H1 (cell line): Measurements from ENCODE around the gene S100A13. TPM values are rescaled to one million over a fixed set of nuclear protein-coding genes. Genes with fewer than 3 reads are reported as not detected.
A peak's percentile ranks its signal among the peaks of the same experiment; 100 is the strongest.

Experiments
- CTCF ChIA-PET: fragments of 300-600 bp; sonication (Branson Sonifier 250); formaldehyde crosslinking; loops from one replicate; lab custom pipeline; 2021; ENCODE audit not compliant: partially characterized antibody; lab: Charles Lee
- POLR2A ChIA-PET: fragments of 300-600 bp; sonication (Branson Sonifier 250); formaldehyde crosslinking; loops from one replicate; lab custom pipeline; 2021; ENCODE audit warnings: inconsistent platforms; ENCODE audit not compliant: partially characterized antibody; lab: Charles Lee
- DNase-seq, 2 experiments: peaks; one replicate each; pipeline versions ENCODE4 v3.0.0 to v3.0.0-alpha.2; 2010 to 2022; ENCODE audit warnings: low spot score in 2 of 2, low read depth in 1 of 2, mixed read lengths in 1 of 2
- FAIRE-seq: peaks from 2 replicates; lab custom pipeline; 2011; peaks lifted over from hg19 to GRCh38; lab: Jason Lieb, UNC
- H2AFZ ChIP-seq: 2 replicates; pipeline ENCODE4 v1.8.1; 2012; ENCODE audit warnings: low read length, inconsistent platforms
- H2AK5ac ChIP-seq: 2 replicates; pipeline ENCODE4 v1.6.1; 2013; ENCODE audit warnings: low read depth, low read length
- H2BK120ac ChIP-seq: replicated peaks from 2 replicates; pipeline ENCODE3; 2013; ENCODE audit warnings: low read depth, low read length, inconsistent platforms
- H2BK12ac ChIP-seq: 2 replicates; pipeline ENCODE4 v1.6.1; 2013; ENCODE audit warnings: low read depth, low read length
- H2BK15ac ChIP-seq: 2 replicates; pipeline ENCODE4 v1.6.1; 2013; ENCODE audit warnings: low read length
- H2BK20ac ChIP-seq: 2 replicates; pipeline ENCODE4 v1.6.1; 2013; ENCODE audit warnings: low read length
- H2BK5ac ChIP-seq: 2 replicates; pipeline ENCODE4 v1.6.1; 2013; ENCODE audit warnings: low read depth, low read length
- H3K14ac ChIP-seq: 2 replicates; pipeline ENCODE4 v1.6.1; 2013; ENCODE audit warnings: inconsistent platforms; ENCODE audit not compliant: insufficient read length
- H3K18ac ChIP-seq: 2 replicates; pipeline ENCODE4 v1.6.1; 2013; ENCODE audit warnings: low read length; ENCODE audit errors: extremely low read depth
- H3K23ac ChIP-seq: 2 replicates; pipeline ENCODE4 v1.6.1; 2013; ENCODE audit warnings: inconsistent platforms; ENCODE audit not compliant: insufficient read length
- H3K23me2 ChIP-seq: 2 replicates; pipeline ENCODE4 v1.6.1; 2013; ENCODE audit warnings: low read depth, low read length
- H3K27ac ChIP-seq: 2 replicates; pipeline ENCODE4 v1.6.1; 2011; ENCODE audit warnings: low read depth, low read length, inconsistent platforms
- H3K27me3 ChIP-seq, 4 experiments: replicated peaks in 1 of 4; 1 replicate in 1 of 4; 2 replicates in 3 of 4; pipeline versions ENCODE4 v1.6.1 to v1.8.1; 2011 to 2013; ENCODE audit warnings: low read length in 3 of 4, mild to moderate bottlenecking in 3 of 4, inconsistent platforms in 2 of 4, mixed read lengths in 2 of 4, moderate library complexity in 1 of 4; ENCODE audit not compliant: control insufficient read depth in 3 of 4, insufficient read depth in 3 of 4; ENCODE audit errors: extremely low read depth in 1 of 4
- H3K36me3 ChIP-seq, 4 experiments: 2 replicates each; pipeline versions ENCODE4 v1.6.1 to v1.8.1; 2011 to 2013; ENCODE audit warnings: mild to moderate bottlenecking in 4 of 4, low read length in 3 of 4, moderate library complexity in 2 of 4, control low read depth in 1 of 4, inconsistent platforms in 1 of 4; ENCODE audit not compliant: insufficient read depth in 4 of 4, control insufficient read depth in 2 of 4
- H3K4ac ChIP-seq: replicated peaks from 2 replicates; pipeline ENCODE3; 2013; ENCODE audit warnings: low read length, low read depth, mixed read lengths, inconsistent platforms; ENCODE audit not compliant: insufficient read length
- H3K4me1 ChIP-seq, 4 experiments: replicated peaks in 1 of 4; 1 replicate in 1 of 4; 2 replicates in 3 of 4; pipeline versions ENCODE4 v1.6.1 to v1.8.1; 2011 to 2013; ENCODE audit warnings: low read length in 3 of 4, inconsistent platforms in 2 of 4, mixed read lengths in 1 of 4; ENCODE audit not compliant: insufficient read depth in 4 of 4, control insufficient read depth in 3 of 4
- H3K4me2 ChIP-seq, 2 experiments: 2 replicates each; pipeline versions ENCODE4 v1.6.1 to v1.8.1; 2011 to 2013; ENCODE audit warnings: low read depth in 2 of 2, low read length in 2 of 2, control low read depth in 1 of 2, inconsistent platforms in 1 of 2, mild to moderate bottlenecking in 1 of 2; ENCODE audit not compliant: insufficient read depth in 1 of 2
- H3K4me3 ChIP-seq, 4 experiments: fragments of 200-600, 300-600 bp in 1 of 4; sonication (generic), shearing (Covaris generic), sonication (Bioruptor Twin) in 1 of 4; 2 replicates each; pipeline versions ENCODE4 v1.5.1 to v1.8.1; 2011 to 2016; ENCODE audit warnings: low read length in 4 of 4, low read depth in 3 of 4, control low read depth in 2 of 4, inconsistent platforms in 2 of 4, mild to moderate bottlenecking in 2 of 4, mixed read lengths in 1 of 4, moderate library complexity in 1 of 4; ENCODE audit not compliant: insufficient read depth in 2 of 4; ENCODE audit errors: extremely low read depth in 1 of 4
- H3K56ac ChIP-seq: replicated peaks from 2 replicates; pipeline ENCODE3; 2013; ENCODE audit warnings: low read depth, mild to moderate bottlenecking, mixed read lengths, low read length, inconsistent platforms; ENCODE audit not compliant: insufficient read length
- H3K79me1 ChIP-seq: 2 replicates; pipeline ENCODE4 v1.6.1; 2013; ENCODE audit warnings: low read depth, low read length, control low read depth
- H3K79me2 ChIP-seq, 2 experiments: 2 replicates each; pipeline versions ENCODE4 v1.6.1 to v1.8.1; 2012 to 2013; ENCODE audit warnings: low read length in 2 of 2, mild to moderate bottlenecking in 2 of 2, inconsistent platforms in 1 of 2; ENCODE audit not compliant: insufficient read depth in 2 of 2, control insufficient read depth in 1 of 2
- H3K9ac ChIP-seq, 4 experiments: replicated peaks in 1 of 4; 1 replicate in 1 of 4; 2 replicates in 3 of 4; pipeline versions ENCODE4 v1.6.1 to v1.8.1; 2011 to 2013; ENCODE audit warnings: low read depth in 3 of 4, low read length in 3 of 4, control low read depth in 2 of 4, mild to moderate bottlenecking in 2 of 4, moderate library complexity in 2 of 4, inconsistent platforms in 1 of 4; ENCODE audit errors: extremely low read depth in 1 of 4
- H3K9me3 ChIP-seq, 2 experiments: 2 replicates each; pipeline versions ENCODE4 v1.6.1 to v1.8.1; 2012 to 2013; ENCODE audit warnings: mild to moderate bottlenecking in 2 of 2, moderate library complexity in 2 of 2, control low read depth in 1 of 2, inconsistent platforms in 1 of 2, low read depth in 1 of 2, low read length in 1 of 2, mixed read lengths in 1 of 2; ENCODE audit not compliant: insufficient read depth in 2 of 2
- H4K20me1 ChIP-seq, 2 experiments: replicated peaks in 1 of 2; 2 replicates each; pipeline versions ENCODE3 to v1.8.1; 2011 to 2013; ENCODE audit warnings: inconsistent platforms in 2 of 2, low read length in 2 of 2, mild to moderate bottlenecking in 1 of 2; ENCODE audit not compliant: insufficient read depth in 2 of 2, control insufficient read depth in 1 of 2
- H4K5ac ChIP-seq: 2 replicates; pipeline ENCODE4 v1.6.1; 2013; ENCODE audit warnings: low read length, low read depth, mixed read lengths, inconsistent platforms; ENCODE audit not compliant: insufficient read length
- H4K8ac ChIP-seq: 2 replicates; pipeline ENCODE4 v1.8.0; 2013; ENCODE audit warnings: mild to moderate bottlenecking, moderate library complexity, low read length, inconsistent platforms; ENCODE audit not compliant: insufficient read depth; ENCODE audit errors: extremely low read depth
- H4K91ac ChIP-seq: replicated peaks from 2 replicates; pipeline ENCODE3; 2013; ENCODE audit warnings: low read length, mixed read lengths, inconsistent platforms; ENCODE audit not compliant: insufficient read length
- CBX5 ChIP-seq: fragments of 300-800, 300-1000 bp; sonication (generic); IDR thresholded peaks from 2 replicates; pipeline ENCODE4 v1.7.1; 2016; ENCODE audit warnings: antibody characterized with exemption, low read length, low read depth
- CEBPB ChIP-seq: IDR thresholded peaks from 2 replicates; pipeline ENCODE4 v1.6.1; 2012; ENCODE audit warnings: low read depth, low read length
- CHD1 ChIP-seq: IDR thresholded peaks from 2 replicates; pipeline ENCODE4 v1.6.1; 2012; ENCODE audit warnings: low read depth, low read length, improper control_type of control experiment
- CHD2 ChIP-seq: IDR thresholded peaks from 2 replicates; pipeline ENCODE4 v1.6.1; 2012; ENCODE audit warnings: low read length, improper control_type of control experiment
- EGR1 ChIP-seq: IDR thresholded peaks from 2 replicates; pipeline ENCODE4 v1.6.1; 2011; ENCODE audit warnings: low read depth, low read length, borderline replicate concordance
- JUND ChIP-seq: IDR thresholded peaks from 2 replicates; pipeline ENCODE4 v1.6.1; 2011; ENCODE audit warnings: mild to moderate bottlenecking, improper control_type of control experiment, low read length
- MAFK ChIP-seq: IDR thresholded peaks from 2 replicates; pipeline ENCODE4 v1.6.1; 2012; ENCODE audit warnings: low read depth, mild to moderate bottlenecking, improper control_type of control experiment, low read length
- NRF1 ChIP-seq: IDR thresholded peaks from 2 replicates; pipeline ENCODE4 v1.6.1; 2011; ENCODE audit warnings: mild to moderate bottlenecking, low read depth, low read length, improper control_type of control experiment
- POLR2AphosphoS5 ChIP-seq: IDR thresholded peaks from 2 replicates; pipeline ENCODE4 v1.6.1; 2011; ENCODE audit warnings: low read depth, low read length
- SIRT6 ChIP-seq: IDR thresholded peaks from one replicate; pipeline ENCODE4 v1.7.1; 2012; ENCODE audit warnings: low read length, inconsistent platforms
- TAF1 ChIP-seq: IDR thresholded peaks from 2 replicates; pipeline ENCODE4 v1.6.1; 2011; ENCODE audit warnings: mild to moderate bottlenecking, low read depth, low read length
- TCF12 ChIP-seq: IDR thresholded peaks from 2 replicates; pipeline ENCODE4 v1.6.1; 2011; ENCODE audit warnings: low read depth, mild to moderate bottlenecking, low read length
- WGBS, 2 experiments: shearing (Covaris generic) in 1 of 2; methylation state at CpG; one replicate each; pipeline versions ENCODE4 v1.1.6 to v1.1.7; 2013 to 2015; ENCODE audit warnings: low lambda C conversion rate in 2 of 2, mixed read lengths in 2 of 2, inconsistent platforms in 1 of 2, low coverage in 1 of 2, missing lambda C conversion rate in 1 of 2; ENCODE audit not compliant: insufficient replicate concordance in 2 of 2, insufficient coverage in 1 of 2, insufficient read length in 1 of 2; ENCODE audit errors: extremely low coverage in 1 of 2, missing lambda C conversion rate in 1 of 2; 5-methylcytosine and 5-hydroxymethylcytosine counted together
- polyA plus RNA-seq, 7 experiments: library from polyadenylated mRNA; depleted of rRNA in 3 of 7; stranded (reverse) in 5 of 7; unstranded in 2 of 7; fragments of >200 nt in 5 of 7; fragments of 200-250 nt in 2 of 7; gene quantifications; 1 replicate in 5 of 7; 2 replicates in 1 of 7; 4 replicates in 1 of 7; pipeline versions ENCODE4 v1.2.1 to v1.2.3, GENCODE V29; 2011 to 2013; ENCODE audit warnings: missing spikeins in 2 of 7, mixed read lengths in 2 of 7
- total RNA-seq: library from RNA; stranded (reverse); fragmentation: NEBNext Ultra II Directional; extraction: Animal tissue kit (Norgen Biotek cat#: 25700); gene quantifications from 2 replicates; pipeline ENCODE4 v1.2.1, GENCODE V29; 2021
- TF ChIP-seq, protein P1 (sequence below): IDR thresholded peaks from 2 replicates; pipeline ENCODE4 v1.6.1; 2011; ENCODE audit warnings: low read depth, mild to moderate bottlenecking, low read length; ENCODE audit not compliant: insufficient read depth
- TF ChIP-seq, protein P2 (sequence below): IDR thresholded peaks from 2 replicates; pipeline ENCODE4 v1.6.1; 2012; ENCODE audit warnings: inconsistent platforms

S100A13 gene
- total and polyA plus RNA-seq, 2 of the 8 experiments (the other 6 are each of a cell fraction or from before 2014, with no cell fraction given), result 63.6 to 127 TPM

DNA sequence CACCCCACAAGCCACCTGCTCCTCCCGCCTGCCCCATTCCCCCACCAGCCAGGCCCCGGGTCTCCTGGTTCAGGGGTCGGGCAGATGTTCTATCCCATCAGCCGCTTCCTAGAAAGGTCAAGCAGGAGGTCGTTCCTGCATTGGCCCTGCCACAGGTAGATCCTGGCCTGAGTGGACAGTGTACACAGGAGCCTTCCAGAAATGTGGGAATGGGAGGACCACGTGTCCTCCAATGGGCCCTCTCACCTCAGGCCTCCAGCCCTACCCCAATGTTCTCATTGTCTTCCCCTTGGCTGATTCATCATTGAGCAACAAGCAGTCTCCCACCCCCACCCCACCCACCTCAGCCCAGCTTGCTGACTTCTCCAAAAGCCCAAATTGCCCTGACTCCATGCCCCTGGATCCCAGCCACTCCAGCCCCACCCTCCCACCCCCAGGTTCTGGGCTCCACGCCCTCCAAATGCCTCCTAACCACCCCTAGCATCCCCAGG lies 16.4 kb downstream of the S100A13 start:
- H3K9me3 ChIP-seq, result no peaks in the 10 kb centered on the region
- H2BK120ac ChIP-seq, result no peak overlapping the region
- 0 out of 2 replicates have a peak overlapping the region, but pooled peaks have one; percentile 5 for H2BK12ac ChIP-seq
- H3K27ac ChIP-seq, result no peak overlapping the region
- H2BK5ac ChIP-seq, result no peak overlapping the region
- no peak overlapping the region for H4K5ac ChIP-seq
- no peaks in the 10 kb centered on the region; a peak in 1 of 7 replicates for H3K27me3 ChIP-seq
- H3K4me2 ChIP-seq, result no peak overlapping the region
- H3K9ac ChIP-seq, result no peak overlapping the region
- peak overlapping the region; percentile 73; the same call in 1 of the 2 replicates for H2BK20ac ChIP-seq
- no peak overlapping the region for H3K56ac ChIP-seq
- H3K36me3 ChIP-seq, result no peaks in the 10 kb centered on the region
- DNase-seq, result no peak
- H4K20me1 ChIP-seq, result no peaks in the 10 kb centered on the region
- H3K4ac ChIP-seq, result no peak overlapping the region
- WGBS, 2 experiments, result 98% methylated on average over 5 of the region's 7 CpGs; no CpG with 5 or more reads in 1 of the 2 experiments
- no peaks in the 10 kb centered on the region for H3K79me2 ChIP-seq
- no peak overlapping the region for H3K4me3 ChIP-seq
- H2AK5ac ChIP-seq, result no peak overlapping the region
- H3K79me1 ChIP-seq, result no peaks in the 10 kb centered on the region
- FAIRE-seq, result no peak
- ChIA-PET CTCF (interaction anchor here (0.8 to 15.9 kb wide), 5 partner anchors 8 to 40 kb away, joined by 4 to 224 read pairs (median 64); partner anchors contain the start of gene S100A13), POLR2A (interaction anchor here (15.3 kb wide), 1 partner anchor 17 kb away, joined by 261 read pairs; the partner anchor contains the start of genes CHTOP, S100A1 and S100A13)
- peaks cover 3% of the 10 kb centered on the region for H3K23me2 ChIP-seq
- H4K8ac ChIP-seq, result no peak overlapping the region
- no peak overlapping the region for H3K18ac ChIP-seq
- peak overlapping the region; percentile 9 for H4K91ac ChIP-seq
- no peak overlapping the region for H3K23ac ChIP-seq
- no peak overlapping the region for H2BK15ac ChIP-seq
- H3K14ac ChIP-seq, result no peak overlapping the region
- no peak overlapping the region for H2AFZ ChIP-seq
- H3K4me1 ChIP-seq, result peaks cover 0 to 35% (median 21%) of the 10 kb centered on the region in 4 experiments; a peak in 6 of 7 replicates
- TF ChIP-seq NRF1 (no peak), TAF1 (no peak), TCF12 (no peak), CBX5 (no peak), SIRT6 (no peak), EGR1 (no peak), CHD1 (no peak), CHD2 (no peak), JUND (no peak), CEBPB (no peak), POLR2AphosphoS5 (no peak), MAFK (no peak)
- TF ChIP-seq, protein P1, sequence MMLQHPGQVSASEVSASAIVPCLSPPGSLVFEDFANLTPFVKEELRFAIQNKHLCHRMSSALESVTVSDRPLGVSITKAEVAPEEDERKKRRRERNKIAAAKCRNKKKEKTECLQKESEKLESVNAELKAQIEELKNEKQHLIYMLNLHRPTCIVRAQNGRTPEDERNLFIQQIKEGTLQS, result no peak
- TF ChIP-seq, protein P2, sequence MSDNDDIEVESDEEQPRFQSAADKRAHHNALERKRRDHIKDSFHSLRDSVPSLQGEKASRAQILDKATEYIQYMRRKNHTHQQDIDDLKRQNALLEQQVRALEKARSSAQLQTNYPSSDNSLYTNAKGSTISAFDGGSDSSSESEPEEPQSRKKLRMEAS, result no peak
